ENCODE data around the gene CPNE7. TPM values are rescaled to one million over a fixed set of nuclear protein-coding genes. Genes with fewer than 3 reads are reported as not detected.
"Not testable (repeated sequence)": the region's sequence is repeated elsewhere in the genome, so short reads cannot be mapped to it uniquely, and the experiment has no call there.

Gene CPNE7
- polyA plus RNA-seq, 3 donors = 2.0 to 3.4 (median 3.0) TPM

GRCh38 chr16:89581045-89581695 lies 5.6 kb downstream of the CPNE7 start:
- no peak for DNase-seq (ENCODE audit: low read depth in 3 of 3, low spot score in 2 of 3)

GRCh38 chr16:89581861-89582563 lies 6.5 kb downstream of the CPNE7 start:
- DNase-seq (ENCODE audit: low read depth in 3 of 3, low spot score in 2 of 3) = no peak

- DNase-seq (ENCODE audit: low read depth in 3 of 3, low spot score in 2 of 3) = no peak
Measured at GRCh38 chr16:89582614-89583196, 7.1 kb downstream of the CPNE7 start.

- no peak for DNase-seq (ENCODE audit: low read depth in 3 of 3, low spot score in 2 of 3)
Measured at GRCh38 chr16:89583197-89583894, 7.8 kb downstream of the CPNE7 start.

- DNase-seq (ENCODE audit: low read depth in 3 of 3, low spot score in 2 of 3) = no peak
Measured at GRCh38 chr16:89583895-89584644, 8.5 kb downstream of the CPNE7 start.

- DNase-seq (ENCODE audit: low read depth in 3 of 3, low spot score in 2 of 3) = no peak
Measured at GRCh38 chr16:89584768-89585549, 9.4 kb downstream of the CPNE7 start.

- DNase-seq (ENCODE audit: low read depth in 3 of 3, low spot score in 2 of 3) = no peak
Measured at GRCh38 chr16:89586218-89586617, 10.7 kb downstream of the CPNE7 start.

- no peak for DNase-seq (ENCODE audit: low read depth in 3 of 3, low spot score in 2 of 3)
Measured at GRCh38 chr16:89586853-89587252, 11.3 kb downstream of the CPNE7 start.

GRCh38 chr16:89587676-89588075 lies 12.1 kb downstream of the CPNE7 start:
- not testable (repeated sequence) for DNase-seq (ENCODE audit: low read depth in 3 of 3, low spot score in 2 of 3)

GRCh38 chr16:89588413-89589109 lies 13.0 kb downstream of the CPNE7 start:
- no peak for DNase-seq (ENCODE audit: low read depth in 3 of 3, low spot score in 2 of 3)

- DNase-seq (ENCODE audit: low read depth in 3 of 3, low spot score in 2 of 3) = no peak
Measured at GRCh38 chr16:89589241-89589926, 13.8 kb downstream of the CPNE7 start.

GRCh38 chr16:89593841-89594240 lies 18.3 kb downstream of the CPNE7 start:
- no peak for DNase-seq (ENCODE audit: low read depth in 3 of 3, low spot score in 2 of 3)

- no peak for DNase-seq (ENCODE audit: low read depth in 3 of 3, low spot score in 2 of 3)
Measured at GRCh38 chr16:89595330-89596060, 19.9 kb downstream of the CPNE7 start.

GRCh38 chr16:89596061-89596689 lies 20.6 kb downstream of the CPNE7 start:
- no peak for DNase-seq (ENCODE audit: low read depth in 3 of 3, low spot score in 2 of 3)

GRCh38 chr16:89596957-89597649 lies 21.5 kb downstream of the CPNE7 start:
- DNase-seq (ENCODE audit: low read depth in 3 of 3, low spot score in 2 of 3) = no peak

- no peak for DNase-seq (ENCODE audit: low read depth in 3 of 3, low spot score in 2 of 3)
Measured at GRCh38 chr16:89598199-89598598, 22.6 kb downstream of the CPNE7 start.

GRCh38 chr16:89599451-89599858 lies 23.9 kb downstream of the CPNE7 start:
- no peak for DNase-seq (ENCODE audit: low read depth in 3 of 3, low spot score in 2 of 3)
